Activated CD8-positive, alpha-beta T cell treated with anti-CD3 and anti-CD28 coated beads for 36 hours (primary cell): Measurements from ENCODE around the gene KRTAP1-1. TPM values are rescaled to one million over a fixed set of nuclear protein-coding genes. Genes with fewer than 3 reads are reported as not detected.
"Not testable (repeated sequence)": the region's sequence is repeated elsewhere in the genome, so short reads cannot be mapped to it uniquely, and the experiment has no call there.

Source experiments
- ATAC-seq: fragments of 200-7000 bp; cut with Tn5 transposase; one replicate; pipeline ENCODE4 v1.10.0; 2021; ENCODE audit warnings: mild to moderate bottlenecking, moderate library complexity
- CTCF ChIA-PET: fragments of 350-600 bp; sonication (Branson Sonifier 250); formaldehyde crosslinking; loops from one replicate; lab custom pipeline; 2021; ENCODE audit warnings: antibody characterized with exemption; lab: Charles Lee
- POLR2A ChIA-PET: fragments of 350-600 bp; sonication (Branson Sonifier 250); formaldehyde crosslinking; loops from one replicate; lab custom pipeline; 2021; ENCODE audit warnings: antibody characterized with exemption; lab: Charles Lee
- DNase-seq: peaks from one replicate; pipeline ENCODE4 v3.0.0-alpha.2; 2020
- H3K27ac Mint-ChIP-seq: one replicate; pipeline ENCODE4 v1.8.0; 2021; ENCODE audit warnings: mild to moderate bottlenecking, mixed read lengths
- H3K27me3 Mint-ChIP-seq: one replicate; pipeline ENCODE4 v1.8.0; 2021; ENCODE audit warnings: mixed read lengths
- H3K36me3 Mint-ChIP-seq: one replicate; pipeline ENCODE4 v1.8.0; 2021; ENCODE audit warnings: low read depth, mixed read lengths
- H3K4me1 Mint-ChIP-seq: one replicate; pipeline ENCODE4 v1.8.0; 2021; ENCODE audit warnings: low read depth, mixed read lengths
- H3K4me3 Mint-ChIP-seq: one replicate; pipeline ENCODE4 v1.8.0; 2021; ENCODE audit warnings: mild to moderate bottlenecking, moderate library complexity, mixed read lengths
- H3K9me3 Mint-ChIP-seq: one replicate; pipeline ENCODE4 v1.8.0; 2021; ENCODE audit warnings: mixed read lengths
- intact Hi-C: fragments of 100-400 bp; cut with micrococcal nuclease; formaldehyde crosslinking; loops from one replicate; pipeline ENCODE4 v1.10.0; 2022
- total RNA-seq, 2 experiments: library from RNA; stranded (reverse); gene quantifications; one replicate each; pipeline ENCODE4 v1.2.3, GENCODE V29; 2021
- TF ChIP-seq, protein P1 (sequence below): fragments of 200-600 bp; IDR thresholded peaks from one replicate; pipeline ENCODE4 v1.8.0; 2022; ENCODE audit warnings: antibody characterized with exemption, mild to moderate bottlenecking

KRTAP1-1 gene
- total RNA-seq, 2 experiments from 2014 or later, result not detected

DNA sequence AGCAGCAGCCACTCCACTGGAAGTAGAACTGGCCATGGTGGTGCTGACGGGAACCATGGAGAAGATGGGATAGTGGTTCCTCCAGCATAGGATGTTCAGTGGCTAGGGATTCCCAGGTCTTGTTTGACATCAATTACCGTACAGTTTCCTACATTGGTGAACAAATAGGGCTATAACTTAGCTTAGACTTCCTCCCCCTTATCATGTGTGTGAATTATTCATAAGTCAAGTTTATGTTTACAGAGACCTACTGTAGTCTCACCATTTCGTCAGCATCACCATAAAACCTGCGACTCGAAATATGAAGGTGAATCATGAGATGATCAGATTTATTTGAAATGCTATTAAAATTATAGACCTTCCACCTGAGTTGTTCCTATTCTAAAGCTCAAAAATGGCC, 17.5 kb upstream of the KRTAP1-1 start:
- CTCF ChIA-PET, result interaction anchor here (0.8 kb wide), 1 partner anchor 20 kb away, joined by 3 read pairs; no protein-coding TSS in a partner anchor
- H3K36me3 Mint-ChIP-seq, result no peaks in the 10 kb centered on the region
- H3K4me1 Mint-ChIP-seq, result no peaks in the 10 kb centered on the region
- POLR2A ChIA-PET, result no interaction called here
- H3K27ac Mint-ChIP-seq, result no peak overlapping the region
- H3K4me3 Mint-ChIP-seq, result no peak overlapping the region
- peaks cover 33% of the 10 kb centered on the region for H3K27me3 Mint-ChIP-seq
- intact Hi-C loops, result no loop called here
- TF ChIP-seq, protein P1, sequence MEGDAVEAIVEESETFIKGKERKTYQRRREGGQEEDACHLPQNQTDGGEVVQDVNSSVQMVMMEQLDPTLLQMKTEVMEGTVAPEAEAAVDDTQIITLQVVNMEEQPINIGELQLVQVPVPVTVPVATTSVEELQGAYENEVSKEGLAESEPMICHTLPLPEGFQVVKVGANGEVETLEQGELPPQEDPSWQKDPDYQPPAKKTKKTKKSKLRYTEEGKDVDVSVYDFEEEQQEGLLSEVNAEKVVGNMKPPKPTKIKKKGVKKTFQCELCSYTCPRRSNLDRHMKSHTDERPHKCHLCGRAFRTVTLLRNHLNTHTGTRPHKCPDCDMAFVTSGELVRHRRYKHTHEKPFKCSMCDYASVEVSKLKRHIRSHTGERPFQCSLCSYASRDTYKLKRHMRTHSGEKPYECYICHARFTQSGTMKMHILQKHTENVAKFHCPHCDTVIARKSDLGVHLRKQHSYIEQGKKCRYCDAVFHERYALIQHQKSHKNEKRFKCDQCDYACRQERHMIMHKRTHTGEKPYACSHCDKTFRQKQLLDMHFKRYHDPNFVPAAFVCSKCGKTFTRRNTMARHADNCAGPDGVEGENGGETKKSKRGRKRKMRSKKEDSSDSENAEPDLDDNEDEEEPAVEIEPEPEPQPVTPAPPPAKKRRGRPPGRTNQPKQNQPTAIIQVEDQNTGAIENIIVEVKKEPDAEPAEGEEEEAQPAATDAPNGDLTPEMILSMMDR, result no peak
- no peak for ATAC-seq
- no peaks in the 10 kb centered on the region for H3K9me3 Mint-ChIP-seq
- DNase-seq, result no peak

DNA sequence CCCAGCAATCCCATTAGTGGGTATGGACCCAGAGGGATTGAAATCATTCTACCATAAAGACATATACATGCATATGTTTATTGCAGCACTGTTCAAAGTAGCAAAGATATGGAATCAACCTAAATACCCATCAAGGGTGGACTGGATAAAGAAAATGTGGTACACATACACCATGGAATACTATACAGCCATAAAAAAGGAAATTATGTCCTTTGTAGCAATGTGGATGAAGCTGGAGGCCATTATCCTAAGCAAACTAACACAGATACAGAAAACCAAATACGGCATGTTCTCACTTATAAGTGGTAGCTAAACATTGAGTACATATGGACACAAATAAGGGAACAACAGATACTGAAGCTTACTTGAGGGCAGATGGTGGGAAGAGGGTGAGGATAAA, 16.3 kb upstream of the KRTAP1-1 start:
- DNase-seq, result no peak

GRCh38 chr17:41055130-41055529, 13.9 kb upstream of the KRTAP1-1 start, which contains the start of gene KRTAP2-2:
Gene KRTAP2-2, minus strand, starts transcription at chr17:41055230. Its CDS starts 19 bp downstream, at chr17:41055211.
- H3K36me3 Mint-ChIP-seq, ATAC-seq, POLR2A ChIA-PET, H3K4me3 Mint-ChIP-seq, H3K27ac Mint-ChIP-seq, H3K9me3 Mint-ChIP-seq, H3K4me1 Mint-ChIP-seq, CTCF ChIA-PET, intact Hi-C loops, DNase-seq: not testable (repeated sequence)
- H3K27me3 Mint-ChIP-seq, result peaks cover 22% of the 10 kb centered on the region

More for the DNA sequence above, 16.3 kb upstream of the KRTAP1-1 start:
- TF ChIP-seq, protein P1, result no peak
- CTCF ChIA-PET, result no interaction called here
- peaks cover 34% of the 10 kb centered on the region for H3K27me3 Mint-ChIP-seq
- no peaks in the 10 kb centered on the region for H3K4me1 Mint-ChIP-seq
- no peaks in the 10 kb centered on the region for H3K36me3 Mint-ChIP-seq
- POLR2A ChIA-PET, result no interaction called here
- ATAC-seq, result no peak
- no peak overlapping the region for H3K4me3 Mint-ChIP-seq
- H3K27ac Mint-ChIP-seq, result no peak overlapping the region
- no peaks in the 10 kb centered on the region for H3K9me3 Mint-ChIP-seq
- intact Hi-C loops, result no loop called here

DNA sequence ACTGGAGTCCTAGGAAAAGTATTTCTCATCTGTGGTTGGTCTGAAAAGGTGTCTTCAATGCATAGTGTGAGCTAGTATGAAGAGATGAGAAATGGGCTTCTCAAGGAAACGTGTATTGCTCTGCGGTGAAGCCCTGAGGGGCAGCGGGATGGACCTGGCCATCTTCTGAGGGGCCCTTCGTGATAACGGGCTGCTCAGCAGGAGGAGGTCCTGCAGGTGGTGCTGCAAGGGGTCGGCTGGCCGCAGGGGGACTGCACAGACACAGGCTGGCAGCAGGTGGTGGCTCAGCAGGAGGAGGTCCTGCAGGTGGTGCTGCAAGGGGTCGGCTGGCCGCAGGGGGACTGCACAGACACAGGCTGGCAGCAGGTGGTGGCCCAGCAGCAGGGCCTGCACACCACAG, 13.3 kb upstream of the KRTAP1-1 start:
- H3K27ac Mint-ChIP-seq, CTCF ChIA-PET, intact Hi-C loops, ATAC-seq, DNase-seq, H3K36me3 Mint-ChIP-seq, H3K9me3 Mint-ChIP-seq, POLR2A ChIA-PET, H3K4me1 Mint-ChIP-seq, H3K4me3 Mint-ChIP-seq: not testable (repeated sequence)
- H3K27me3 Mint-ChIP-seq, result peaks cover 21% of the 10 kb centered on the region

GRCh38 chr17:41054025-41054424, 12.8 kb upstream of the KRTAP1-1 start:
- peaks cover 18% of the 10 kb centered on the region for H3K27me3 Mint-ChIP-seq
- TF ChIP-seq, protein P1, result no peak
- POLR2A ChIA-PET, result no interaction called here

GRCh38 chr17:41052566-41052965, 11.3 kb upstream of the KRTAP1-1 start:
- TF ChIP-seq, protein P1, result no peak
- Mint-ChIP-seq H3K4me1 (no peaks in the 10 kb centered on the region), H3K9me3 (no peaks in the 10 kb centered on the region), H3K4me3 (no peak overlapping the region), H3K27me3 (peaks cover 12% of the 10 kb centered on the region), H3K27ac (no peak overlapping the region), H3K36me3 (no peaks in the 10 kb centered on the region)
- POLR2A ChIA-PET, result no interaction called here
- ATAC-seq (no peak), DNase-seq (no peak)
- CTCF ChIA-PET, result no interaction called here
- intact Hi-C loops, result no loop called here

More at GRCh38 chr17:41054025-41054424, 12.8 kb upstream of the KRTAP1-1 start:
- no peaks in the 10 kb centered on the region for H3K36me3 Mint-ChIP-seq
- ATAC-seq (no peak), DNase-seq (no peak)
- CTCF ChIA-PET, result no interaction called here
- intact Hi-C loops, result no loop called here
- H3K27ac Mint-ChIP-seq, result no peak overlapping the region
- no peaks in the 10 kb centered on the region for H3K9me3 Mint-ChIP-seq
- no peak overlapping the region for H3K4me3 Mint-ChIP-seq
- H3K4me1 Mint-ChIP-seq, result no peaks in the 10 kb centered on the region
